Endothelial cell (in vitro differentiated cells): ENCODE results near the gene RND2. TPM values are rescaled to one million over a fixed set of nuclear protein-coding genes. Genes with fewer than 3 reads are reported as not detected.

Experiments used
- DNase-seq: peaks from one replicate; pipeline ENCODE4 v3.0.0; 2021; ENCODE audit warnings: low spot score
- H3K27ac Mint-ChIP-seq: one replicate; pipeline ENCODE4 v1.8.0; 2021; ENCODE audit warnings: mixed read lengths, inconsistent platforms; ENCODE audit not compliant: unreplicated experiment
- H3K27me3 Mint-ChIP-seq: one replicate; pipeline ENCODE4 v1.8.0; 2021; ENCODE audit warnings: mild to moderate bottlenecking, moderate library complexity, mixed read lengths, inconsistent platforms; ENCODE audit not compliant: unreplicated experiment
- H3K36me3 Mint-ChIP-seq: one replicate; pipeline ENCODE4 v1.8.0; 2021; ENCODE audit warnings: mild to moderate bottlenecking, low read depth, mixed read lengths, inconsistent platforms; ENCODE audit not compliant: unreplicated experiment
- H3K4me1 Mint-ChIP-seq: one replicate; pipeline ENCODE4 v1.8.0; 2021; ENCODE audit warnings: mild to moderate bottlenecking, mixed read lengths, inconsistent platforms; ENCODE audit not compliant: unreplicated experiment
- H3K4me3 Mint-ChIP-seq: one replicate; pipeline ENCODE4 v1.8.0; 2021; ENCODE audit warnings: mild to moderate bottlenecking, mixed read lengths, inconsistent platforms; ENCODE audit not compliant: unreplicated experiment
- H3K9me3 Mint-ChIP-seq: one replicate; pipeline ENCODE4 v1.8.0; 2021; ENCODE audit warnings: mixed read lengths, inconsistent platforms; ENCODE audit not compliant: unreplicated experiment
- total RNA-seq: library from RNA; stranded (reverse); fragmentation: NEBNext Ultra II Directional; extraction: Animal tissue kit (Norgen Biotek cat#: 25700); gene quantifications from one replicate; pipeline ENCODE4 v1.2.1, GENCODE V29; 2021; ENCODE audit not compliant: unreplicated experiment
- TF ChIP-seq, protein P1 (sequence below): fragments of 200-600 bp; sonication (generic); IDR thresholded peaks from one replicate; pipeline ENCODE4 v1.5.0; 2021; ENCODE audit warnings: antibody characterized with exemption; ENCODE audit not compliant: unreplicated experiment

The RND2 gene
- total RNA-seq, 1 donor from 2014 or later: 5.9 TPM

- Mint-ChIP-seq H3K36me3 (peaks cover 13% of the 10 kb centered on the region), H3K4me3 (no peak overlapping the region), H3K9me3 (no peaks in the 10 kb centered on the region)
Measured at GRCh38 chr17:43011728-43012472, 13.1 kb upstream of the RND2 start.

GRCh38 chr17:43013296-43013695 is 11.7 kb upstream of the RND2 start:
- Mint-ChIP-seq H3K9me3 (no peaks in the 10 kb centered on the region), H3K36me3 (peaks cover 21% of the 10 kb centered on the region), H3K27ac (peak overlapping the region; percentile 51), H3K27me3 (peaks cover 16% of the 10 kb centered on the region), H3K4me1 (peaks cover 29% of the 10 kb centered on the region), H3K4me3 (no peak overlapping the region)
- TF ChIP-seq, protein P1, sequence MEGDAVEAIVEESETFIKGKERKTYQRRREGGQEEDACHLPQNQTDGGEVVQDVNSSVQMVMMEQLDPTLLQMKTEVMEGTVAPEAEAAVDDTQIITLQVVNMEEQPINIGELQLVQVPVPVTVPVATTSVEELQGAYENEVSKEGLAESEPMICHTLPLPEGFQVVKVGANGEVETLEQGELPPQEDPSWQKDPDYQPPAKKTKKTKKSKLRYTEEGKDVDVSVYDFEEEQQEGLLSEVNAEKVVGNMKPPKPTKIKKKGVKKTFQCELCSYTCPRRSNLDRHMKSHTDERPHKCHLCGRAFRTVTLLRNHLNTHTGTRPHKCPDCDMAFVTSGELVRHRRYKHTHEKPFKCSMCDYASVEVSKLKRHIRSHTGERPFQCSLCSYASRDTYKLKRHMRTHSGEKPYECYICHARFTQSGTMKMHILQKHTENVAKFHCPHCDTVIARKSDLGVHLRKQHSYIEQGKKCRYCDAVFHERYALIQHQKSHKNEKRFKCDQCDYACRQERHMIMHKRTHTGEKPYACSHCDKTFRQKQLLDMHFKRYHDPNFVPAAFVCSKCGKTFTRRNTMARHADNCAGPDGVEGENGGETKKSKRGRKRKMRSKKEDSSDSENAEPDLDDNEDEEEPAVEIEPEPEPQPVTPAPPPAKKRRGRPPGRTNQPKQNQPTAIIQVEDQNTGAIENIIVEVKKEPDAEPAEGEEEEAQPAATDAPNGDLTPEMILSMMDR: no peak
- DNase-seq: no peak

More at GRCh38 chr17:43011728-43012472, 13.1 kb upstream of the RND2 start:
- Mint-ChIP-seq H3K4me1 (peaks cover 23% of the 10 kb centered on the region), H3K27me3 (peaks cover 13% of the 10 kb centered on the region), H3K27ac (no peak overlapping the region)
- TF ChIP-seq, protein P1: no peak
- no peak for DNase-seq

DNA sequence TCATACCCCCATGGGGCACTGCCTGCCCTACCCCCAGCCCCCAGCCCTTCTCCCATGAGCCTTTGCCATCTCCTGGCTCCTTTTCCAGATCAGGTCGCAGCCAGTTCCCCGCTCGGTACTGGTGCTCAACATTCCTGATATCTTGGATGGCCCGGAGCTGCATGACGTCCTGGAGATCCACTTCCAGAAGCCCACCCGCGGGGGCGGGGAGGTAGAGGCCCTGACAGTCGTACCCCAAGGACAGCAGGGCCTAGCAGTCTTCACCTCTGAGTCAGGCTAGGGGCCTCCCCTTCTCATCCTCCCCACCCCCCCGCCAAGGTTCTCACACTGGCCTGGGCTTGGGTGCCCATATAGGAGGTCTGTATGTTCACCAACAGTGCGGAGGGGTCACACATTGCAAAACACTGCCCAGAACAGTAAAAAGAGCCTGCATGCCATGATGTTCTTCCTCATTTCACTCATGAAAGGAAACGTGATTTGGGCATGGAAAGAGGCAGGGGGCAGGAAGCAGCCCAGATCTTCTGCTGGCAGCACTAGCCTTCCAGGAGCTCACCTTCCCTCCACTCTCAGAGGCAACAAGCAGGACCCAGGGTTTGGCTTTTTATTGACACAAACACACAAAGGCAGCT is 10.9 kb upstream of the RND2 start:
- no peak for DNase-seq
- peaks cover 37% of the 10 kb centered on the region for H3K4me1 Mint-ChIP-seq
- no peak overlapping the region for H3K27ac Mint-ChIP-seq
- H3K36me3 Mint-ChIP-seq: peaks cover 28% of the 10 kb centered on the region
- TF ChIP-seq, protein P1: no peak
- no peak overlapping the region for H3K4me3 Mint-ChIP-seq
- H3K9me3 Mint-ChIP-seq: no peaks in the 10 kb centered on the region
- peaks cover 16% of the 10 kb centered on the region for H3K27me3 Mint-ChIP-seq

DNA sequence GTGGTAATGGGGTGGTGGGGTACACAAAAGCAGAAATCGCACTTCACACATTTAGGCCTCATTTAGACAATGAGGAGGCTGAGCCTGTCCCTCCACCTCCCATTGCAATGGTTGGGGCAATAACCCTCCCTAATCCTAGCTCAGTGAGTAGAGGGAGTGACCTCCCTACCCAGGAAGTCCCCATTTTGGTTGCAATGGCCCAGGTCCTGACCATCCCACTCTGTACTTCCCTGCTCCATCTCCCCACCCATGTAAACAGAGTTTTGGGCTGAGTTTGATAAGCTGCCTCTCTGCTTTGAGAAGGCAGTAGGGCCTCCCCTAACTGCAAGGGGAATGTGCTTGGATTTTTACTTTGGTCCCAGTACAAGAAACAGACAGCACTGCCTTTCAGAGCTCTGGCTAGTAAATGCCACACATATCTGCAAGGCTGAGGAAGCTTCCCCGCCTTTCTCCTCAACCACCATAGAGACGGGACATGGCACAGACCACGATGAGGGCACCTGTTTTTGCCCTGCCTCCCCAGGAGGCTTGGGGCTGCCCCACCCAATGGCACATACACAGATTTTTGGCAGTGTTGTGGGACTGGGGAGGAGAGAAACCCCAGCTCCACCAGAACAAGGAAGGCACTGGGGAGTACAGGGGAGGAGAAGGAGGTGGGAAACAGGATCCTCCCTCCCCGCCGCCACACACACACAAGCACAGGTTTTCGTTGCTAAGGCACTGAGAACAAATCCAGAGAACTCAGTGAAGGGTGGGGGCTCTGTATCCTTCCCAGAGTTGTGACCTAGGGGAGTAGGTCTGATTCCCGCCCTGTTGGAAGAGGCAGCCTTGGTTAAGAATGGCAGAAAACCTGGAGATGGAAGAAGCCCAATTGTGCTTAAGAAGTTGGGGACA is 10.1 kb upstream of the RND2 start:
- Mint-ChIP-seq H3K9me3 (no peaks in the 10 kb centered on the region), H3K36me3 (peaks cover 28% of the 10 kb centered on the region), H3K4me1 (peaks cover 44% of the 10 kb centered on the region), H3K27ac (peak overlapping the region; percentile 26), H3K27me3 (peaks cover 19% of the 10 kb centered on the region), H3K4me3 (peak overlapping the region; percentile 38)
- no peak for DNase-seq
- TF ChIP-seq, protein P1: no peak
